ENCODE data around the gene ASB16.

ASB16 gene

GRCh38 chr17:44212507-44213402, 42.3 kb downstream of the ASB16 start:
- Histone ChIP-seq H3K9me3 (ENCODE audit: insufficient read depth, low read length) (peaks cover 7% of the 10 kb centered on the region; the same call in 1 of the 2 replicates), H3K9ac (ENCODE audit: insufficient read length, low read depth) (peak overlapping the region; percentile 5), H3K27me3 (ENCODE audit: insufficient read depth, insufficient read length) (no peaks in the 10 kb centered on the region), H3K36me3 (ENCODE audit: insufficient read depth, insufficient read length, low read length) (peaks cover 95% of the 10 kb centered on the region), H3K4me3 (ENCODE audit: insufficient read length, low read depth) (no peak overlapping the region), H3K4me1 (ENCODE audit: insufficient read depth, insufficient read length) (peaks cover 15% of the 10 kb centered on the region)
- DNase-seq (ENCODE audit: low read depth, low spot score), result no peak
- no peak for TF ChIP-seq SUZ12 (IDR thresholded peaks at IDR 0.05; ENCODE audit: extremely low read depth, insufficient read depth, insufficient read length)
- no peak for TF ChIP-seq ZNF274 (IDR thresholded peaks at IDR 0.05; ENCODE audit: low read depth, low read length)
- no peak for TF ChIP-seq YY1 (IDR thresholded peaks at IDR 0.05; ENCODE audit: insufficient read depth, insufficient read length)

- DNase-seq (ENCODE audit: low read depth, low spot score), result no peak
- TF ChIP-seq ZNF274 (IDR thresholded peaks at IDR 0.05; ENCODE audit: low read depth, low read length) (no peak), SUZ12 (IDR thresholded peaks at IDR 0.05; ENCODE audit: extremely low read depth, insufficient read depth, insufficient read length) (no peak), YY1 (IDR thresholded peaks at IDR 0.05; ENCODE audit: insufficient read depth, insufficient read length) (no peak)
- H3K9me3 ChIP-seq (ENCODE audit: insufficient read depth, low read length), result peaks cover 7% of the 10 kb centered on the region; the same call in 1 of the 2 replicates
- H3K9ac ChIP-seq (ENCODE audit: insufficient read length, low read depth), result peak overlapping the region; percentile 5
- H3K4me1 ChIP-seq (ENCODE audit: insufficient read depth, insufficient read length), result peaks cover 15% of the 10 kb centered on the region
- H3K27me3 ChIP-seq (ENCODE audit: insufficient read depth, insufficient read length), result no peaks in the 10 kb centered on the region
- H3K4me3 ChIP-seq (ENCODE audit: insufficient read length, low read depth), result no peak overlapping the region
- peaks cover 92% of the 10 kb centered on the region for H3K36me3 ChIP-seq (ENCODE audit: insufficient read depth, insufficient read length, low read length)
Measured at GRCh38 chr17:44213403-44214229, 43.1 kb downstream of the ASB16 start.

GRCh38 chr17:44214230-44214494, 43.7 kb downstream of the ASB16 start:
- Histone ChIP-seq H3K4me3 (ENCODE audit: insufficient read length, low read depth) (no peak overlapping the region), H3K27me3 (ENCODE audit: insufficient read depth, insufficient read length) (no peaks in the 10 kb centered on the region), H3K9me3 (ENCODE audit: insufficient read depth, low read length) (peaks cover 7% of the 10 kb centered on the region; the same call in 1 of the 2 replicates), H3K9ac (ENCODE audit: insufficient read length, low read depth) (no peak overlapping the region), H3K36me3 (ENCODE audit: insufficient read depth, insufficient read length, low read length) (peaks cover 86% of the 10 kb centered on the region), H3K4me1 (ENCODE audit: insufficient read depth, insufficient read length) (peaks cover 15% of the 10 kb centered on the region)
- TF ChIP-seq SUZ12 (IDR thresholded peaks at IDR 0.05; ENCODE audit: extremely low read depth, insufficient read depth, insufficient read length) (no peak), ZNF274 (IDR thresholded peaks at IDR 0.05; ENCODE audit: low read depth, low read length) (no peak), YY1 (IDR thresholded peaks at IDR 0.05; ENCODE audit: insufficient read depth, insufficient read length) (no peak)
- DNase-seq (ENCODE audit: low read depth, low spot score), result no peak

GRCh38 chr17:44214896-44215295, 44.4 kb downstream of the ASB16 start:
- no peak for DNase-seq (ENCODE audit: low read depth, low spot score)
- Histone ChIP-seq H3K4me1 (ENCODE audit: insufficient read depth, insufficient read length) (peaks cover 15% of the 10 kb centered on the region), H3K36me3 (ENCODE audit: insufficient read depth, insufficient read length, low read length) (peaks cover 79% of the 10 kb centered on the region), H3K9me3 (ENCODE audit: insufficient read depth, low read length) (peaks cover 7% of the 10 kb centered on the region; the same call in 1 of the 2 replicates), H3K4me3 (ENCODE audit: insufficient read length, low read depth) (no peak overlapping the region), H3K27me3 (ENCODE audit: insufficient read depth, insufficient read length) (no peaks in the 10 kb centered on the region), H3K9ac (ENCODE audit: insufficient read length, low read depth) (no peak overlapping the region)
- TF ChIP-seq SUZ12 (IDR thresholded peaks at IDR 0.05; ENCODE audit: extremely low read depth, insufficient read depth, insufficient read length) (no peak), YY1 (IDR thresholded peaks at IDR 0.05; ENCODE audit: insufficient read depth, insufficient read length) (no peak), ZNF274 (IDR thresholded peaks at IDR 0.05; ENCODE audit: low read depth, low read length) (no peak)

GRCh38 chr17:44216173-44216572, 45.7 kb downstream of the ASB16 start:
- Histone ChIP-seq H3K4me3 (ENCODE audit: insufficient read length, low read depth) (no peak overlapping the region), H3K9me3 (ENCODE audit: insufficient read depth, low read length) (peaks cover 7% of the 10 kb centered on the region; the same call in 1 of the 2 replicates), H3K4me1 (ENCODE audit: insufficient read depth, insufficient read length) (peaks cover 12% of the 10 kb centered on the region), H3K9ac (ENCODE audit: insufficient read length, low read depth) (no peak overlapping the region), H3K36me3 (ENCODE audit: insufficient read depth, insufficient read length, low read length) (peaks cover 66% of the 10 kb centered on the region), H3K27me3 (ENCODE audit: insufficient read depth, insufficient read length) (no peaks in the 10 kb centered on the region)
- no peak for DNase-seq (ENCODE audit: low read depth, low spot score)
- TF ChIP-seq SUZ12 (IDR thresholded peaks at IDR 0.05; ENCODE audit: extremely low read depth, insufficient read depth, insufficient read length) (no peak), ZNF274 (IDR thresholded peaks at IDR 0.05; ENCODE audit: low read depth, low read length) (no peak), YY1 (IDR thresholded peaks at IDR 0.05; ENCODE audit: insufficient read depth, insufficient read length) (no peak)

- H3K4me1 ChIP-seq (ENCODE audit: insufficient read depth, insufficient read length), result peaks cover 12% of the 10 kb centered on the region
- DNase-seq (ENCODE audit: low read depth, low spot score), result no peak
- TF ChIP-seq SUZ12 (IDR thresholded peaks at IDR 0.05; ENCODE audit: extremely low read depth, insufficient read depth, insufficient read length), result no peak
- no peak for TF ChIP-seq ZNF274 (IDR thresholded peaks at IDR 0.05; ENCODE audit: low read depth, low read length)
- no peak for TF ChIP-seq YY1 (IDR thresholded peaks at IDR 0.05; ENCODE audit: insufficient read depth, insufficient read length)
- H3K36me3 ChIP-seq (ENCODE audit: insufficient read depth, insufficient read length, low read length), result peaks cover 61% of the 10 kb centered on the region
- H3K4me3 ChIP-seq (ENCODE audit: insufficient read length, low read depth), result no peak overlapping the region
- H3K27me3 ChIP-seq (ENCODE audit: insufficient read depth, insufficient read length), result no peaks in the 10 kb centered on the region
- no peak overlapping the region for H3K9ac ChIP-seq (ENCODE audit: insufficient read length, low read depth)
- H3K9me3 ChIP-seq (ENCODE audit: insufficient read depth, low read length), result peaks cover 7% of the 10 kb centered on the region; the same call in 1 of the 2 replicates
Measured at GRCh38 chr17:44216694-44217093, 46.2 kb downstream of the ASB16 start.

Measured in NT2/D1 (cell line).